PFSK-1 (cell line): ENCODE measurements around the gene SUN2.

ENCODE experiments used
- FOXP2 ChIP-seq: optimal IDR thresholded peaks from 2 replicates; pipeline ENCODE3; 2011; ENCODE audit warnings: borderline replicate concordance, control low read depth, inconsistent platforms; ENCODE audit not compliant: insufficient read depth; ENCODE audit errors: extremely low read length, extremely low read depth
- POLR2AphosphoS5 ChIP-seq: IDR thresholded peaks from 2 replicates; pipeline ENCODE4 v1.6.1; 2012; ENCODE audit warnings: low read depth, mild to moderate bottlenecking, control low read depth, low read length, moderate library complexity
- SIN3A ChIP-seq: IDR thresholded peaks from 2 replicates; pipeline ENCODE4 v1.6.1; 2012; ENCODE audit warnings: mild to moderate bottlenecking, low read length, moderate library complexity, borderline replicate concordance; ENCODE audit not compliant: insufficient read depth
- TAF1 ChIP-seq: IDR thresholded peaks from 2 replicates; pipeline ENCODE4 v1.6.1; 2012; ENCODE audit warnings: low read length, control low read depth, borderline replicate concordance; ENCODE audit not compliant: insufficient read depth
- TF ChIP-seq, protein P1 (sequence below), 2 experiments: IDR thresholded peaks; 2 replicates each; pipeline versions ENCODE4 v1.6.1 to v1.8.0; 2011 to 2012; ENCODE audit warnings: low read depth in 2 of 2, low read length in 2 of 2, control low read depth in 1 of 2, inconsistent platforms in 1 of 2, mild to moderate bottlenecking in 1 of 2, moderate library complexity in 1 of 2; ENCODE audit not compliant: insufficient read depth in 1 of 2

- TF ChIP-seq POLR2AphosphoS5, result no peak
- no peak for TF ChIP-seq TAF1
- TF ChIP-seq FOXP2, result no peak
- TF ChIP-seq, protein P1, sequence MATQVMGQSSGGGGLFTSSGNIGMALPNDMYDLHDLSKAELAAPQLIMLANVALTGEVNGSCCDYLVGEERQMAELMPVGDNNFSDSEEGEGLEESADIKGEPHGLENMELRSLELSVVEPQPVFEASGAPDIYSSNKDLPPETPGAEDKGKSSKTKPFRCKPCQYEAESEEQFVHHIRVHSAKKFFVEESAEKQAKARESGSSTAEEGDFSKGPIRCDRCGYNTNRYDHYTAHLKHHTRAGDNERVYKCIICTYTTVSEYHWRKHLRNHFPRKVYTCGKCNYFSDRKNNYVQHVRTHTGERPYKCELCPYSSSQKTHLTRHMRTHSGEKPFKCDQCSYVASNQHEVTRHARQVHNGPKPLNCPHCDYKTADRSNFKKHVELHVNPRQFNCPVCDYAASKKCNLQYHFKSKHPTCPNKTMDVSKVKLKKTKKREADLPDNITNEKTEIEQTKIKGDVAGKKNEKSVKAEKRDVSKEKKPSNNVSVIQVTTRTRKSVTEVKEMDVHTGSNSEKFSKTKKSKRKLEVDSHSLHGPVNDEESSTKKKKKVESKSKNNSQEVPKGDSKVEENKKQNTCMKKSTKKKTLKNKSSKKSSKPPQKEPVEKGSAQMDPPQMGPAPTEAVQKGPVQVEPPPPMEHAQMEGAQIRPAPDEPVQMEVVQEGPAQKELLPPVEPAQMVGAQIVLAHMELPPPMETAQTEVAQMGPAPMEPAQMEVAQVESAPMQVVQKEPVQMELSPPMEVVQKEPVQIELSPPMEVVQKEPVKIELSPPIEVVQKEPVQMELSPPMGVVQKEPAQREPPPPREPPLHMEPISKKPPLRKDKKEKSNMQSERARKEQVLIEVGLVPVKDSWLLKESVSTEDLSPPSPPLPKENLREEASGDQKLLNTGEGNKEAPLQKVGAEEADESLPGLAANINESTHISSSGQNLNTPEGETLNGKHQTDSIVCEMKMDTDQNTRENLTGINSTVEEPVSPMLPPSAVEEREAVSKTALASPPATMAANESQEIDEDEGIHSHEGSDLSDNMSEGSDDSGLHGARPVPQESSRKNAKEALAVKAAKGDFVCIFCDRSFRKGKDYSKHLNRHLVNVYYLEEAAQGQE (IDR thresholded peaks at IDR 0.05; ENCODE audit: insufficient read depth in 1 of 2, low read depth in 2 of 2, low read length in 2 of 2), result no peak
- TF ChIP-seq SIN3A, result no peak
These were observed 43.2 kb downstream of the SUN2 start for GRCh38 chr22:38712486-38713207.
